GM10266 (cell line): ENCODE results near the gene TMEM18.

Source experiments
- DNase-seq: peaks from one replicate; pipeline ENCODE4 v3.0.0; 2012; ENCODE audit errors: extremely low spot score
- CTCF ChIP-seq: IDR thresholded peaks from 2 replicates; pipeline ENCODE4 v1.5.1; 2012; ENCODE audit warnings: mild to moderate bottlenecking, low read depth; ENCODE audit not compliant: control insufficient read depth, insufficient read depth; ENCODE audit errors: missing control alignments

Gene TMEM18

GRCh38 chr2:657766-658165 lies 19.4 kb downstream of the TMEM18 start:
- no peak for DNase-seq
- no peak for TF ChIP-seq CTCF

GRCh38 chr2:656676-657075 lies 20.5 kb downstream of the TMEM18 start:
- DNase-seq = no peak
- no peak for TF ChIP-seq CTCF

GRCh38 chr2:655626-656025 lies 21.6 kb downstream of the TMEM18 start:
- no peak for TF ChIP-seq CTCF
- no peak for DNase-seq

- DNase-seq = no peak
- TF ChIP-seq CTCF = no peak
These were observed 22.3 kb downstream of the TMEM18 start for GRCh38 chr2:654896-655295.

- TF ChIP-seq CTCF = no peak
- DNase-seq = no peak
These were observed 23.4 kb downstream of the TMEM18 start for GRCh38 chr2:653645-654425.

GRCh38 chr2:652881-653480 lies 24.2 kb downstream of the TMEM18 start:
- DNase-seq = no peak
- no peak for TF ChIP-seq CTCF

- TF ChIP-seq CTCF = no peak
- DNase-seq = no peak
These were observed 25.2 kb downstream of the TMEM18 start for GRCh38 chr2:651951-652373.
